Heart left ventricle (tissue), 16 donors: ENCODE results near the gene INCA1. TPM values are rescaled to one million over a fixed set of nuclear protein-coding genes. Genes with fewer than 3 reads are reported as not detected.

Experiments used
- ATAC-seq, 4 donors: fragments of 200-7000 bp; cut with Tn5 transposase; one replicate each; pipeline ENCODE4 v1.9.1; 2020 to 2022; ENCODE audit warnings: moderate library complexity in 4 of 4, mild to moderate bottlenecking in 3 of 4, moderate number of reproducible peaks in 1 of 4
- DNase-seq, 5 donors: peaks; one replicate each; pipeline ENCODE4 v3.0.0-alpha.2; 2020
- H3K27ac ChIP-seq, 12 donors: fragments of 200-600 bp; sonication (generic) in 4 of 12; one replicate each; pipeline versions ENCODE4 v1.5.0 to v1.8.0; 2016 to 2022; ENCODE audit warnings: mild to moderate bottlenecking in 2 of 12
- H3K27me3 ChIP-seq, 9 donors: fragments of 200-600 bp; sonication (generic) in 2 of 9; one replicate each; pipeline versions ENCODE4 v1.5.1 to v1.8.0; 2016 to 2022; ENCODE audit warnings: mild to moderate bottlenecking in 3 of 9
- H3K36me3 ChIP-seq, 9 donors: fragments of 200-600 bp; sonication (generic) in 2 of 9; one replicate each; pipeline versions ENCODE4 v1.5.0 to v1.8.0; 2018 to 2022; ENCODE audit warnings: mild to moderate bottlenecking in 2 of 9
- H3K4me1 ChIP-seq, 12 donors: fragments of 200-600 bp; sonication (generic) in 4 of 12; one replicate each; pipeline versions ENCODE4 v1.5.0 to v1.8.0; 2016 to 2022; ENCODE audit warnings: mild to moderate bottlenecking in 3 of 12
- H3K4me3 ChIP-seq, 12 donors: fragments of 200-600 bp; sonication (generic) in 4 of 12; one replicate each; pipeline versions ENCODE4 v1.5.0 to v1.8.0; 2017 to 2022; ENCODE audit warnings: mild to moderate bottlenecking in 9 of 12, moderate library complexity in 4 of 12
- H3K9me3 ChIP-seq, 12 donors: fragments of 200-600 bp; sonication (generic) in 4 of 12; one replicate each; pipeline versions ENCODE4 v1.5.0 to v1.8.0; 2016 to 2022; ENCODE audit warnings: mild to moderate bottlenecking in 1 of 12
- POLR2A ChIP-seq, 2 donors: fragments of 450-650 bp; IDR thresholded peaks; one replicate each; pipeline ENCODE4 v1.6.1; 2017; ENCODE audit warnings: antibody characterized with exemption in 2 of 2, mild to moderate bottlenecking in 2 of 2, moderate library complexity in 2 of 2
- WGBS, 4 donors: extraction: QIAGEN DNeasy Blood & Tissue Kit in 2 of 4; methylation state at CpG; one replicate each; pipeline versions ENCODE4 v1.1.5 to v1.1.7; 2013 to 2018; 5-methylcytosine and 5-hydroxymethylcytosine counted together
- intact Hi-C, 10 donors: fragments of 100-400 bp; cut with DNase I; formaldehyde crosslinking; loops; one replicate each; pipeline versions ENCODE4 v1.11.1 to v1.14.2; 2022
- polyA plus RNA-seq, 2 donors: library from polyadenylated mRNA; stranded (reverse); fragments of 200-250 nt; gene quantifications; one replicate each; pipeline ENCODE4 v1.2.3, GENCODE V29; 2013
- total RNA-seq, 9 donors: library from RNA; depleted of rRNA in 2 of 9; stranded (reverse); fragments of >200 nt in 2 of 9; fragmentation: NEBNext Ultra II Directional in 3 of 9; extraction: Animal tissue kit (Norgen Biotek cat#: 25700) in 3 of 9; gene quantifications; one replicate each; pipeline versions ENCODE4 v1.1.0 to v1.2.4, GENCODE V29; 2016 to 2023
- TF ChIP-seq, protein P1 (sequence below), 12 donors: fragments of 200-600 bp; sonication (generic) in 4 of 12; IDR thresholded peaks; one replicate each; pipeline versions ENCODE4 v1.5.0 to v1.8.0; 2018 to 2022; ENCODE audit warnings: antibody characterized with exemption in 12 of 12, mild to moderate bottlenecking in 5 of 12
- donor health status: ischemic (EF 13 %, LVEDD 7.1; RV severe dilation, severe dysfunction).
- donor health status: healthy with polysubstance abuse.
- donor health status: DM: no; HTN: yes; CAD: no.
- donor health status: DM: no; HTN: no; CAD: no.
- donor health status: ischemic (EF 25% LVEDD 6.9; RV normal size, moderate dysfunction).
- donor health status: ischemic (EF 25% LVEDD 5.7; RV mildly dilated, moderate dysfunction).
- donor health status: healthy.
- donor health status: DM: yes; HTN: yes; CAD: no.
- donor health status: ischemic (EF 35%, LVEDD 5.7; RV mildly dilated, moderate dysfunction).
- donor health status: nonischemic (EF 11% LVEDD 7.7; RV severe dilation, severe dysfunction).
- donor health status: DM: yes; HTN: yes; CAD: no.
- donor health status: PGD.
- donor health status: ischemic (EF 29% LVEDD 5.4; RV normal size, mild dysfunction).
- donor health status: nonischemic (EF 23%, LVEDD 6.1; RV moderate dilation, normal function).

Gene INCA1
- total and polyA plus RNA-seq, 11 donors, result 0.64 to 5.1 (median 2.7) TPM

DNA sequence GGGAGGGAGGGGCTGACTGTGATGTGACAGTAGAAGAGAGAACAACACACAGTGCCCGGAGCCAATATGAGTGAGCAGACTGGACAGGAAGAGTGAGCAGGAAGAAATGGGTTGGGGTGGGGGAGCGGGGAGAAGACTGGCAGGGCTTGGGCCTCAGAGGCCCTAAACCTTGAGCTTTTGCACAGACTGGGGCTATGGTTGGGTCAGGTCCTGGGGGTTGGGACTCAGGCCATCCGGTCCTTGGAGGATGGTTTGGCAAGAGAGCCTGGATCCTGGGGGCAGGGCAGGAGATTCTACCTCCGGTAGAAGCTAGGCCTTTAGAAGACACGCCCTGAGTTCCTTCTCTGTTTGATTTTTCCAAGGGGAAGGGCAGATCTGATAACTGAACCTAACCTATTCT is 10.9 kb downstream of the INCA1 start:
- Histone ChIP-seq H3K4me1 (peaks cover 0 to 32% (median 23%) of the 10 kb centered on the region in 12 donors), H3K4me3 (peak overlapping the region; percentile 49 to 95 (median 76)), H3K9me3 (no peaks in the 10 kb centered on the region), H3K36me3 (peaks cover 0 to 43% (median 32%) of the 10 kb centered on the region in 9 donors), H3K27me3 (no peaks in the 10 kb centered on the region), H3K27ac (peak overlapping the region; percentile 77 to 97 (median 93))
- peak in 1 of 5 donors; percentile 39 for DNase-seq
- TF ChIP-seq, protein P1, sequence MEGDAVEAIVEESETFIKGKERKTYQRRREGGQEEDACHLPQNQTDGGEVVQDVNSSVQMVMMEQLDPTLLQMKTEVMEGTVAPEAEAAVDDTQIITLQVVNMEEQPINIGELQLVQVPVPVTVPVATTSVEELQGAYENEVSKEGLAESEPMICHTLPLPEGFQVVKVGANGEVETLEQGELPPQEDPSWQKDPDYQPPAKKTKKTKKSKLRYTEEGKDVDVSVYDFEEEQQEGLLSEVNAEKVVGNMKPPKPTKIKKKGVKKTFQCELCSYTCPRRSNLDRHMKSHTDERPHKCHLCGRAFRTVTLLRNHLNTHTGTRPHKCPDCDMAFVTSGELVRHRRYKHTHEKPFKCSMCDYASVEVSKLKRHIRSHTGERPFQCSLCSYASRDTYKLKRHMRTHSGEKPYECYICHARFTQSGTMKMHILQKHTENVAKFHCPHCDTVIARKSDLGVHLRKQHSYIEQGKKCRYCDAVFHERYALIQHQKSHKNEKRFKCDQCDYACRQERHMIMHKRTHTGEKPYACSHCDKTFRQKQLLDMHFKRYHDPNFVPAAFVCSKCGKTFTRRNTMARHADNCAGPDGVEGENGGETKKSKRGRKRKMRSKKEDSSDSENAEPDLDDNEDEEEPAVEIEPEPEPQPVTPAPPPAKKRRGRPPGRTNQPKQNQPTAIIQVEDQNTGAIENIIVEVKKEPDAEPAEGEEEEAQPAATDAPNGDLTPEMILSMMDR (IDR thresholded peaks at IDR 0.05), result no peak
- no peak for TF ChIP-seq POLR2A (IDR thresholded peaks at IDR 0.05)
- 23 to 46% (median 31%) methylated on average over 5 of the region's 5 CpGs for WGBS, 4 donors
- peak in 3 of 4 donors; percentile 1 to 29 (median 6) for ATAC-seq
- intact Hi-C loops, result loop anchor here (2.0 to 10.0 kb wide), 9 partner anchors 18 to 249 kb away; partner anchors contain the start of genes GP1BA (in 2 of the 10), CXCL16 (in 1 of the 10), PFN1 (in 1 of the 10) and ZMYND15 (in 1 of the 10)

DNA sequence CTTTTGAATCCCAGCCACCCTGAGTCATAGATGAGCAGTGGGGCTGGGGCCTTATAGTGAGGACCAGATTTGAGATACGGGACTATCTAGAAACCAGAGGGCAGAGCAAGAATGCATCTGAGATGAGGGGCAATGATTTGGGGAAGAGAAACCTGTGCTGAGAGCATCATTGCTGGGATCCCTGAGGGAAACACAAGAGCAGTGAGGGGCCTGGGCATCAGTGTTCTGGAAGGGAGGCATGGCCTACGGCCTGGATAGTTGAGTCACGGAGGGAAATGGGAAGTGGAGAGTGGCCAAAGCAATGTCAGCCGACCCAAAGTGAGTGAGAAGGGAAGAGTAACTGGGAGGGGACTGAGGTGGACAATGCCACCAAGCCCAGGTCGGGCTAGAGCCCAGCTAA is 15.0 kb downstream of the INCA1 start:
- ATAC-seq (no peak), DNase-seq (no peak)
- H3K4me1 ChIP-seq, result peaks cover 0 to 55% (median 13%) of the 10 kb centered on the region in 12 donors
- 63 to 78% (median 71%) methylated on average over 5 of the region's 5 CpGs for WGBS, 4 donors
- no peaks in the 10 kb centered on the region for H3K9me3 ChIP-seq
- H3K27ac ChIP-seq, result no peak overlapping the region
- no peak for TF ChIP-seq POLR2A (IDR thresholded peaks at IDR 0.05)
- TF ChIP-seq, protein P1 (IDR thresholded peaks at IDR 0.05), result no peak
- H3K36me3 ChIP-seq, result peaks cover 0 to 76% (median 68%) of the 10 kb centered on the region in 9 donors
- intact Hi-C loops, result loop anchor here in 7 of 10 donors (5.0 to 10.0 kb wide), 2 partner anchors 48 to 80 kb away; partner anchors contain the start of gene GP1BA (in 2 of the 7)
- no peaks in the 10 kb centered on the region for H3K27me3 ChIP-seq
- H3K4me3 ChIP-seq, result no peak overlapping the region

DNA sequence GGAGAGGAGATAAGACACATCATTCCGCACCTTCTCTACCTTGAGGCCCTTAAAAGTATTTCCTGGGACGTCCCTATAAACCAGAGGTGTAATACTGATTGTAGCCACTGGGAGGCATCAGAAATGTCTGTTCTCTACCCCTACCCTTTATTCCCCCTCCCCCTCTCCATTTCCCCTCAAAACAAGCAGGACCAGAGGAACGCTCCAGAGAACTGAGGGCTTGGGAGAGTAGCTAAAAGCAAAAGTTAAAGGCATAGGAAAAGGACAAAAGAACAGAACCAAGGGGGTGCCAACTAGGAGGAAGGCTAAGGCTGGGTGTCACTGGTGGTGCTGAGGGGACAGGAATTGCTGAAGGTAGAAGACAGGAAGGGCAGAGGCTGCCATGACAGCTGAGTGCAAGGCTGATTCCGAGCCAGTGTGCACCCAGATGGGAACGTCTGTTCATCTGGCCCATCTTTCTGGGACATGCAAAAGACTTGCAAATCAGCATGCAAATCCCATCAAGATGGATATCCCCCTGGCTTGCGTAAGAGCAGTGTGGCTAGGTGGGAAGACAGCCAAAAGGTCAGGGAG is 16.6 kb downstream of the INCA1 start:
- no peak for DNase-seq
- no peak overlapping the region for H3K27ac ChIP-seq
- intact Hi-C loops, result loop anchor here in 8 of 10 donors (2.0 to 10.0 kb wide), 3 partner anchors 46 to 82 kb away; partner anchors contain the start of gene GP1BA (in 2 of the 8)

DNA sequence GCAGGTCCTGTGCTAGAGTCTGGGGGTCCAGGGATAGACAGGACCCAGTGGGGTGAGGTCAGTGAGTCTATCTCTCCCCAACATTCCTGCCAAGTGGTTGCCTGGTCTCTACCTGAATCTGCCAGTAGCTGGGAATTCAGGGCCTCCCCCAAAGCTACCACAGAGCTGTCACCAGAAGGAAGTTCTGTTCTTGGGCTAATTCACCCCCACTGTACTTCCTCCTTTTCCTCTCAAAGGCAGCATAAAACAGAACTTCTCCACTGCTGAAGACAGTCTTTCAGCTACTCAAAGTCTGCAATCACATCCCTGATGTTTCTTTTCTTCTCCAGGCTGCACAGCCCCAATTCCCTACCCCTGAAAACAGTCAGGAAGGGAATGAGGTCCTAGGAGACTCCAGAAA is 18.6 kb downstream of the INCA1 start:
- peak in 1 of 4 donors; percentile 6 for ATAC-seq
- Histone ChIP-seq H3K27me3 (no peaks in the 10 kb centered on the region), H3K4me3 (no peak overlapping the region), H3K4me1 (peaks cover 0 to 51% (median 12%) of the 10 kb centered on the region in 12 donors), H3K27ac (peak overlapping the region in 1 of 12 donors; percentile 58), H3K9me3 (no peaks in the 10 kb centered on the region), H3K36me3 (peaks cover 0 to 96% (median 83%) of the 10 kb centered on the region in 9 donors)
- no peak for DNase-seq
- TF ChIP-seq POLR2A (IDR thresholded peaks at IDR 0.05), result no peak
- TF ChIP-seq, protein P1 (IDR thresholded peaks at IDR 0.05), result no peak
- intact Hi-C loops, result loop anchor here in 2 of 10 donors (2.0 to 5.0 kb wide), 2 partner anchors 41 to 84 kb away; no protein-coding TSS in a partner anchor

More for the DNA sequence above, 16.6 kb downstream of the INCA1 start:
- ATAC-seq, result peak in 3 of 4 donors; percentile 48 to 59 (median 53)
- 39 to 42% (median 40%) methylated on average over 6 of the region's 6 CpGs for WGBS, 4 donors
- H3K9me3 ChIP-seq, result no peaks in the 10 kb centered on the region
- H3K27me3 ChIP-seq, result no peaks in the 10 kb centered on the region
- H3K36me3 ChIP-seq, result peaks cover 0 to 91% (median 81%) of the 10 kb centered on the region in 9 donors
- H3K4me3 ChIP-seq, result no peak overlapping the region
- TF ChIP-seq, protein P1 (IDR thresholded peaks at IDR 0.05), result peak; percentile 62 to 77 (median 68)
- no peak for TF ChIP-seq POLR2A (IDR thresholded peaks at IDR 0.05)
- H3K4me1 ChIP-seq, result peaks cover 0 to 43% (median 1%) of the 10 kb centered on the region in 12 donors
